CD4-positive, alpha-beta T cell (primary cell): Measurements from ENCODE around the gene ZDHHC1. TPM values are rescaled to one million over a fixed set of nuclear protein-coding genes. Genes with fewer than 3 reads are reported as not detected.

Experiments
- ATAC-seq: fragments of 200-7000 bp; cut with Tn5 transposase; one replicate; pipeline ENCODE4 v1.10.0; 2022; ENCODE audit warnings: mild to moderate bottlenecking; ENCODE audit not compliant: poor library complexity
- CTCF ChIA-PET: fragments of 350-600 bp; sonication (Branson Sonifier 250); formaldehyde crosslinking; loops from one replicate; lab custom pipeline; 2021; ENCODE audit warnings: antibody characterized with exemption, inconsistent platforms; lab: Charles Lee
- POLR2A ChIA-PET: fragments of 350-600 bp; sonication (Branson Sonifier 250); formaldehyde crosslinking; loops from one replicate; lab custom pipeline; 2021; ENCODE audit warnings: antibody characterized with exemption, inconsistent platforms; lab: Charles Lee
- DNase-seq, 14 experiments: peaks; one replicate each; pipeline ENCODE4 v3.0.0-alpha.2; 2013 to 2020; ENCODE audit warnings: mixed read lengths in 2 of 14
- H3K27ac ChIP-seq, 2 donors: one replicate each; pipeline versions ENCODE4 v1.5.1 to v1.7.0; 2013; ENCODE audit warnings: low read length in 2 of 2, low read depth in 1 of 2, mild to moderate bottlenecking in 1 of 2
- H3K27me3 ChIP-seq, 2 experiments: 1 replicate in 1 of 2; 2 replicates in 1 of 2; pipeline versions ENCODE4 v1.6.1 to v1.7.0; 2013; ENCODE audit warnings: low read length in 2 of 2, control low read depth in 1 of 2, mild to moderate bottlenecking in 1 of 2, moderate library complexity in 1 of 2; ENCODE audit not compliant: insufficient read depth in 2 of 2, control insufficient read depth in 1 of 2
- H3K36me3 ChIP-seq: one replicate; pipeline ENCODE4 v1.6.1; 2013; ENCODE audit warnings: low read length, control low read depth; ENCODE audit not compliant: insufficient read depth
- H3K4me1 ChIP-seq: one replicate; pipeline ENCODE4 v1.6.1; 2013; ENCODE audit warnings: low read length, control low read depth; ENCODE audit not compliant: insufficient read depth
- H3K4me3 ChIP-seq: one replicate; pipeline ENCODE4 v1.5.1; 2013; ENCODE audit warnings: mild to moderate bottlenecking, low read length, moderate library complexity
- H3K9me3 ChIP-seq, 2 experiments: 1 replicate in 1 of 2; 2 replicates in 1 of 2; pipeline versions ENCODE4 v1.6.1 to v1.7.0; 2013; ENCODE audit warnings: low read length in 2 of 2, mild to moderate bottlenecking in 2 of 2, control low read depth in 1 of 2, moderate library complexity in 1 of 2; ENCODE audit not compliant: control insufficient read depth in 1 of 2, insufficient read depth in 1 of 2
- H3K27ac Mint-ChIP-seq: one replicate; pipeline ENCODE4 v1.8.0; 2020; ENCODE audit warnings: mixed read lengths
- H3K27me3 Mint-ChIP-seq: one replicate; pipeline ENCODE4 v1.8.0; 2021; ENCODE audit warnings: mixed read lengths
- H3K36me3 Mint-ChIP-seq: one replicate; pipeline ENCODE4 v1.8.0; 2021; ENCODE audit warnings: low read depth, mixed read lengths
- H3K4me1 Mint-ChIP-seq: one replicate; pipeline ENCODE4 v1.8.0; 2021; ENCODE audit warnings: low read depth, mixed read lengths
- H3K4me3 Mint-ChIP-seq: one replicate; pipeline ENCODE4 v1.8.0; 2020; ENCODE audit warnings: mild to moderate bottlenecking, mixed read lengths
- H3K9me3 Mint-ChIP-seq: one replicate; pipeline ENCODE4 v1.8.0; 2020; ENCODE audit warnings: mixed read lengths
- CTCF ChIP-seq: fragments of 200-600 bp; IDR thresholded peaks from one replicate; pipeline ENCODE4 v1.8.0; 2022; ENCODE audit warnings: antibody characterized with exemption, mild to moderate bottlenecking
- intact Hi-C, 2 experiments: fragments of 100-400 bp; cut with DNase I in 1 of 2; cut with micrococcal nuclease in 1 of 2; formaldehyde crosslinking; loops; one replicate each; pipeline versions ENCODE4 v1.15.1 to v1.9.0; 2023 to 2025; cut with DNase I, micrococcal nuclease
- total RNA-seq, 174 experiments: library from RNA in 2 of 174; stranded (reverse) in 2 of 174; gene quantifications; one replicate each; pipeline ENCODE4 v1.2.3 and lab custom pipeline; 2021 to 2026

The ZDHHC1 gene
- total RNA-seq, 2 experiments from 2014 or later, result 0.22 TPM; not detected in 1

DNA sequence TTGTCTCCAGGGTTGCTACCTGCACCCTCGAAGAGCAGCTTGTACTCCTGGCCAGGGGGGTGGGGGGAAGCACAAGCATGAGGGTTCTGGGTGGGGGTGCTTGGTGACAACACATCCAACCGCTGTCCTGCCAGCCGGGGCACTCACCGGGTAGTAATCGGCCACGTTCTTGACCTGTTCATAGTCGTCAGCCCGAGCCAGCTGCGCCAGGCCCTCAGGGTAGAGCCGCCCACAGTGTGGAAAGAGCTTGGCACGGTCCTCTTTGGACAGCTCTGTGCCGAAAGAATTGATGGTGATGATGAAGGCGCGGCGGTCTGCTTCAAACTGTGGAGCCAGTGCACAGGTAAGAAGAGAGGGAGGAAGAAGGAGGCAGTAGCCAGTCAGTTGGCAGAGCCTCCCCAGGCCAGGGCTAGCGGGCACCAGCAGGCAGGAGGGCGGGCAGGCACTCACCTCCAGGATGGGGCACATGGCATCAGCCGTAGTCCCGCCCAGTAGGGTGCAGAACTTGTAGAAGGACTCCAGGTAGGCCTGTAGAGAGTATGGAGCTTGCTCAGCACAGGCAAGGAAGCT, 22.6 kb upstream of the ZDHHC1 start:
- Mint-ChIP-seq H3K27me3 (no peaks in the 10 kb centered on the region), H3K36me3 (peaks cover 44% of the 10 kb centered on the region), H3K4me1 (no peaks in the 10 kb centered on the region), H3K4me3 (no peak overlapping the region), H3K27ac (no peak overlapping the region), H3K9me3 (no peaks in the 10 kb centered on the region)
- H3K27me3 ChIP-seq, result no peaks in the 10 kb centered on the region
- peaks cover 0 to 4% of the 10 kb centered on the region in 2 experiments for H3K9me3 ChIP-seq
- H3K27ac ChIP-seq, result no peak overlapping the region
- ChIA-PET CTCF (interaction anchor here (0.6 kb wide), 1 partner anchor 349 kb away, joined by 3 read pairs; no protein-coding TSS in a partner anchor), POLR2A (no interaction called here)
- H3K4me3 ChIP-seq, result no peak overlapping the region
- intact Hi-C loops, result no loop called here
- DNase-seq, result no peak
- H3K36me3 ChIP-seq, result peaks cover 58% of the 10 kb centered on the region
- TF ChIP-seq CTCF, result no peak
- no peak for ATAC-seq
- no peaks in the 10 kb centered on the region for H3K4me1 ChIP-seq

- no peaks in the 10 kb centered on the region for H3K9me3 Mint-ChIP-seq
- H3K4me1 ChIP-seq, result no peaks in the 10 kb centered on the region
- ChIA-PET CTCF (interaction anchor here (0.6 kb wide), 1 partner anchor 348 kb away, joined by 3 read pairs; no protein-coding TSS in a partner anchor), POLR2A (no interaction called here)
- no peak overlapping the region for H3K27ac ChIP-seq
- ATAC-seq (no peak), DNase-seq (no peak)
- H3K4me3 ChIP-seq, result no peak overlapping the region
- peaks cover 53% of the 10 kb centered on the region for H3K36me3 ChIP-seq
- TF ChIP-seq CTCF, result no peak
- no peak overlapping the region for H3K4me3 Mint-ChIP-seq
- no peak overlapping the region for H3K27ac Mint-ChIP-seq
- H3K27me3 ChIP-seq, result no peaks in the 10 kb centered on the region
- H3K4me1 Mint-ChIP-seq, result no peaks in the 10 kb centered on the region
- no peaks in the 10 kb centered on the region for H3K27me3 Mint-ChIP-seq
- intact Hi-C loops, result no loop called here
- H3K36me3 Mint-ChIP-seq, result peaks cover 44% of the 10 kb centered on the region
- H3K9me3 ChIP-seq, result peaks cover 0 to 4% of the 10 kb centered on the region in 2 experiments
Measured at GRCh38 chr16:67438098-67438791, 22.0 kb upstream of the ZDHHC1 start.

DNA sequence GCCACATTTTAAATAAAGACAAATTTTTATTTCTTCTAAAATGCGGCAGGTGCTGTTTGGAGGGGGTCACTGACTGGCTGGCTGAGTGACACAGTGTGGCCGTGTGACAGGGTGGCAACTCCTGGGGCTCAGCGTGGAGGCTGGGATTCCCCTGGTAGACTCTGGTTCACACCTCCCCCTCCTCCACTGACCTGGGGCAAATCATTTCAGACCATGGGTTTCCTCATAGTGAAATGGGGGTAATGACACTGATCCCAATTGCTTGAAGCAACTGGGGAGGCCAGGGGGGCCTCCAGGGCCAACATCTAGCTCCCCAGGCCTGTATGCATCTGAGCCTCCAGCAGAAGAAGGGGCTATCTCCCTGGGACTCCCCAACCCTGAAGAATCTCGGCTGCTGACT, 21.2 kb upstream of the ZDHHC1 start:
- Mint-ChIP-seq H3K9me3 (no peaks in the 10 kb centered on the region), H3K4me3 (no peak overlapping the region), H3K36me3 (peaks cover 43% of the 10 kb centered on the region), H3K27me3 (peaks cover 2% of the 10 kb centered on the region), H3K4me1 (peaks cover 1% of the 10 kb centered on the region), H3K27ac (no peak overlapping the region)
- ChIA-PET CTCF (no interaction called here), POLR2A (no interaction called here)
- no peak overlapping the region for H3K27ac ChIP-seq
- peaks cover 46% of the 10 kb centered on the region for H3K36me3 ChIP-seq
- intact Hi-C loops, result no loop called here
- H3K9me3 ChIP-seq, result peaks cover 0 to 4% of the 10 kb centered on the region in 2 experiments
- no peaks in the 10 kb centered on the region for H3K4me1 ChIP-seq
- no peak for TF ChIP-seq CTCF
- ATAC-seq, result no peak
- H3K4me3 ChIP-seq, result no peak overlapping the region
- no peaks in the 10 kb centered on the region for H3K27me3 ChIP-seq
- no peak for DNase-seq
